ENCODE measurements around the gene SLC9A9. TPM values are rescaled to one million over a fixed set of nuclear protein-coding genes. Genes with fewer than 3 reads are reported as not detected.

The SLC9A9 gene
- total and polyA plus RNA-seq, 9 of the 15 experiments (the other 6 are each of a cell fraction or from before 2014, with no cell fraction given) = 0.03 to 0.13 TPM; not detected in 7

- H3K9me3 ChIP-seq (replicated peaks; ENCODE audit: control insufficient read depth, insufficient read depth, low read depth, low read length) = no peaks in the 10 kb centered on the region
- peaks cover 6 to 26% of the 10 kb centered on the region in 2 experiments; a peak in 4 of 5 replicates for H3K4me1 ChIP-seq (replicated peaks in 1 of 2; ENCODE audit: control insufficient read depth in 2 of 2, insufficient read depth in 2 of 2, low read length in 2 of 2)
- intact Hi-C loops (cut with micrococcal nuclease) = no loop called here
- no peaks in the 10 kb centered on the region for H3K36me3 ChIP-seq (ENCODE audit: control insufficient read depth, insufficient read depth, low read length)
- H3K4me3 ChIP-seq = no peak overlapping the region
- in situ Hi-C loops (cut with MboI) = no loop called here
- BruUV-seq (replicated peaks) = no TSS peak
- H3K4me2 ChIP-seq (ENCODE audit: insufficient read depth, low read length) = no peak overlapping the region
- CTCF ChIA-PET (ENCODE audit: low intra/inter-chr PET ratio) = no interaction called here
- no peak for ATAC-seq
- FAIRE-seq = no peak
- no peak overlapping the region for H2AFZ ChIP-seq (ENCODE audit: low read depth, low read length)
- no peaks in the 10 kb centered on the region for H3K79me2 ChIP-seq (ENCODE audit: control insufficient read depth, insufficient read depth, low read length)
- H3K27me3 ChIP-seq (ENCODE audit: control insufficient read depth in 2 of 2, insufficient read depth in 2 of 2, low read length in 2 of 2) = no peaks in the 10 kb centered on the region
- WGBS (ENCODE audit: insufficient coverage, low coverage, missing lambda C conversion rate) = 50% methylated on average over 2 of the region's 2 CpGs
- TF ChIP-seq MECOM (CRISPR knock-in tag; IDR thresholded peaks at IDR 0.05) = no peak
- no peak for TF ChIP-seq TEAD1 (CRISPR knock-in tag; IDR thresholded peaks at IDR 0.05)
- no peak for TF ChIP-seq TAF1 (IDR thresholded peaks at IDR 0.05; ENCODE audit: control insufficient read depth, extremely low read depth, insufficient read depth, low read length, severe bottlenecking)
- no peak for TF ChIP-seq CBFA2T3 (IDR thresholded peaks at IDR 0.05)
- TF ChIP-seq CLOCK (CRISPR knock-in tag; IDR thresholded peaks at IDR 0.05; ENCODE audit: borderline replicate concordance) = no peak
- no peak for TF ChIP-seq FOXK2 (conservative IDR thresholded peaks at IDR 0.05 in 1 of 2, IDR thresholded peaks at IDR 0.05 in 1 of 2; ENCODE audit: low read depth in 2 of 2)
- no peak for TF ChIP-seq MTA2 (IDR thresholded peaks at IDR 0.05; ENCODE audit: low read depth)
- no peak for TF ChIP-seq KAT2B (IDR thresholded peaks at IDR 0.05; ENCODE audit: low read depth, low read length)
- H3K27ac ChIP-seq (ENCODE audit: extremely low read depth, low read depth, low read length) = no peak overlapping the region
- no peak overlapping the region for H3K9ac ChIP-seq (ENCODE audit: insufficient read depth in 1 of 2, low read depth in 2 of 2, low read length in 2 of 2)
- DNase-seq (ENCODE audit: extremely low read depth in 1 of 4, low spot score in 3 of 4) = no peak
- no peaks in the 10 kb centered on the region for H4K20me1 ChIP-seq (replicated peaks; ENCODE audit: control insufficient read depth, insufficient read depth, low read length)
- H3K9me1 ChIP-seq (ENCODE audit: control insufficient read depth, insufficient read depth, low read length) = no peaks in the 10 kb centered on the region
- POLR2A ChIA-PET = interaction anchor here (0.6 kb wide), 2 partner anchors 103 to 311 kb away, joined by 4 read pairs; no protein-coding TSS in a partner anchor
Observed at GRCh38 chr3:143218166-143218835, 630.0 kb downstream of the SLC9A9 start.
